ENCODE results near the gene SV2C.

GRCh38 chr5:76134003-76134402 is 50.8 kb downstream of the SV2C start:
- TF ChIP-seq EP300 (IDR thresholded peaks at IDR 0.05) (no peak), CTCF (IDR thresholded peaks at IDR 0.05) (no peak), POLR2AphosphoS5 (IDR thresholded peaks at IDR 0.05) (no peak), POLR2A (IDR thresholded peaks at IDR 0.05) (no peak)
